ENCODE data around the gene CBARP.

Gene CBARP

DNA sequence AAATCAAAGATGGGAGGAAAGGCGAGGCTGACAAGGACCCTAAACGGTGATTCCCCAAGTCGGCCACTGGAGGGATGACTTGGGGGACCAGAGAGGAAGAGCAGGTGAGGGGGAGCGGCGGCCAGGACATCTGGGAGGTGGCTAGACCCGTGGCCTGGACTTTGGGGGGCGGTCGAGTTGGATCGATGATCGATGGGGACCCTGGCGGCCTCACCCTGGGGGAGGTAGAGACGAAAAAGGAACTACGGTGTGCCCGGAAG, 23.7 kb upstream of the CBARP start:
- TF ChIP-seq ZFX (IDR thresholded peaks at IDR 0.05; ENCODE audit: borderline replicate concordance) = no peak
- no peak for TF ChIP-seq CTCF (IDR thresholded peaks at IDR 0.05)
- peak overlapping the region; percentile 99 for H3K27ac ChIP-seq

- H3K27ac ChIP-seq = peak overlapping the region; percentile 99
- no peak for TF ChIP-seq ZFX (IDR thresholded peaks at IDR 0.05; ENCODE audit: borderline replicate concordance)
- no peak for TF ChIP-seq CTCF (IDR thresholded peaks at IDR 0.05)
These were observed 23.1 kb upstream of the CBARP start for GRCh38 chr19:1260749-1261537.

GRCh38 chr19:1259876-1260748, 22.3 kb upstream of the CBARP start:
- H3K27ac ChIP-seq = peak overlapping the region; percentile 99
- TF ChIP-seq CTCF (IDR thresholded peaks at IDR 0.05) (no peak), ZFX (IDR thresholded peaks at IDR 0.05; ENCODE audit: borderline replicate concordance) (no peak)

GRCh38 chr19:1259206-1259875, 21.5 kb upstream of the CBARP start:
- peak overlapping the region; percentile 99 for H3K27ac ChIP-seq
- TF ChIP-seq CTCF (IDR thresholded peaks at IDR 0.05) = no peak
- TF ChIP-seq ZFX (IDR thresholded peaks at IDR 0.05; ENCODE audit: borderline replicate concordance) = no peak

DNA sequence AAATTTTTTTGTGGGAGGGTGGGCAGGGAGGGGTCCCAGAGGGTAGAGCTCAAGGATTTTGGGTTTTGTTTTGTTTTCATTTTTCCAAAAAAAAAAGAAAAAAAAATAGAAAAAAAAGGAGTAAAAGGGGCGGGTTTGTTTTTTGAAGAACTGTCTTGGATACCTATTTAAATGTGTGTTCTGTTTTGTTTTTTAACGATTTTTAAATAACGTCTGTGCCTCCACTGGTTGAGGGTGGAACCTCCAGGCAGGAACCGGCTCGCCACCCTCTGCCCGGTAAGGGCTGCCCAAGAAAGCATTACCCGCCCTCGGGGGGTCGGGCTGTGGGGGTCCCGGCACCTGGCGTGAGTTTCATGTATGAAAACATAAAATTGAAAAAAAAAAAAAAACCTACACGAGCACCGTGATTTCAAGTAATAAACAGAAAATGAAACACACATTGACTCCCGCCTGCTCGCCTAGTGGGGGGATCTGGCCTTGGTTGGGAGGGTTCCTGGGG, 21.0 kb upstream of the CBARP start:
- TF ChIP-seq CTCF (IDR thresholded peaks at IDR 0.05) (no peak), ZFX (IDR thresholded peaks at IDR 0.05; ENCODE audit: borderline replicate concordance) (no peak)
- peak overlapping the region; percentile 99 for H3K27ac ChIP-seq

DNA sequence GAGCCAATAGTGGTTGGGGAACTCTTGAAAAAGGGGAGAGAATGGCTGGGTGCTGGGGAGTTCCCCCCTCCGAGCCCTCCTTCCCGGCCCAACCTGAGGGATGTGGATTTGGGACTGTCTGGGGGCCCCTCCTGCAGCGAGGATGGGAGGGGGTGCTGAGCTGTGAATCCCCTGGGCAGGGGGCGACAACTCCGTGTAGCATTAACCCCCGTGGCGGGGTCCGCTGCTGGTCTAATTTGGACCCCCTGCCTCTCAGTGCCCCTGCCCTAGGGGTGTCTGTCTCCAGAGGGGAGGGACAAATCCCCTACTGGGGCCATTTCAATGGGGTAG, 20.3 kb upstream of the CBARP start:
- no peak for TF ChIP-seq ZFX (IDR thresholded peaks at IDR 0.05; ENCODE audit: borderline replicate concordance)
- no peak for TF ChIP-seq CTCF (IDR thresholded peaks at IDR 0.05)

More for the DNA sequence above, 20.3 kb upstream of the CBARP start:
- H3K27ac ChIP-seq = peak overlapping the region; percentile 99
